ENCODE results near the gene INTS11.
"Not testable (repeated sequence)": the region's sequence is repeated elsewhere in the genome, so short reads cannot be mapped to it uniquely, and the experiment has no call there.

The INTS11 gene

DNA sequence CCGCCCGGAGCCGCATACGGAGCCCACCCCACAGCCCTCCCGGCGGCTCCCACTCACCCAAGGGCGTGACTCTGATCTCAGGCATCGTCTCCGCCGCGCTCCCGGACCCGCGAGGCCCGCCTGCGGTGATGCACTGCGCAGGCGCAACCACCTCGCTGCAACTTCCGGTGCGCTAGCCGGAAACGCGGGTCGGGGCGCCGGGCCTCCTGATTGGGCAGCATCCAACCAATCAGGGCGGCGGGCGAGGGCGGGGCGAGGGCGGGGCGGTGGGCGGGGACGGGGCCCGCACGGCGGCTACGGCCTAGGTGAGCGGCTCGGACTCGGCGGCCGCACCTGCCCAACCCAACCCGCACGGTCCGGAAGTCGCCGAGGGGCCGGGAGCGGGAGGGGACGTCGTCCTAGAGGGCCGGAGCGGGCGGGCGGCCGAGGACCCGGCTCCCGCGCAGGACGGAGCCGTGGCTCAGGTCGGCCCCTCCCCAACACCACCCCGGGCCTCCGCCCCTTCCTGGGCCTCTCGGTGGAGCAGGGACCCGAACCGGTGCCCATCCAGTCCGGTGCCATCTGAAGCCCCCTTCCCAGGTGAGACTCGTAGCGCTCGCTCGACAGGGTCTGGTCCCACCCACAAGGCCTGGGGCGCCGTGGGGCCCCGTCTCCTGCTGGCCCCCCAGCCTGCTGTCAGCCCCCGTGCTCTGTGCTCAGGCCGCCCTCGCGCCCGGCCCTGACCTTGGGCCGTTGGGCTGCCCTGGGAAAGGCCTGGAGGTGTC, at the start of gene INTS11, which contains the start of gene CPTP:
INTS11 (minus strand) TSS at position 137 of the 764 bp plus-strand sequence; CDS start at position 85, 52 bp downstream.
CPTP (plus strand) TSS at position 279 of the 764 bp plus-strand sequence. CDS start 2,109 bp downstream, outside the sequence.
- DNase-seq, result peak; percentile 93 to 95 (median 94)

DNA sequence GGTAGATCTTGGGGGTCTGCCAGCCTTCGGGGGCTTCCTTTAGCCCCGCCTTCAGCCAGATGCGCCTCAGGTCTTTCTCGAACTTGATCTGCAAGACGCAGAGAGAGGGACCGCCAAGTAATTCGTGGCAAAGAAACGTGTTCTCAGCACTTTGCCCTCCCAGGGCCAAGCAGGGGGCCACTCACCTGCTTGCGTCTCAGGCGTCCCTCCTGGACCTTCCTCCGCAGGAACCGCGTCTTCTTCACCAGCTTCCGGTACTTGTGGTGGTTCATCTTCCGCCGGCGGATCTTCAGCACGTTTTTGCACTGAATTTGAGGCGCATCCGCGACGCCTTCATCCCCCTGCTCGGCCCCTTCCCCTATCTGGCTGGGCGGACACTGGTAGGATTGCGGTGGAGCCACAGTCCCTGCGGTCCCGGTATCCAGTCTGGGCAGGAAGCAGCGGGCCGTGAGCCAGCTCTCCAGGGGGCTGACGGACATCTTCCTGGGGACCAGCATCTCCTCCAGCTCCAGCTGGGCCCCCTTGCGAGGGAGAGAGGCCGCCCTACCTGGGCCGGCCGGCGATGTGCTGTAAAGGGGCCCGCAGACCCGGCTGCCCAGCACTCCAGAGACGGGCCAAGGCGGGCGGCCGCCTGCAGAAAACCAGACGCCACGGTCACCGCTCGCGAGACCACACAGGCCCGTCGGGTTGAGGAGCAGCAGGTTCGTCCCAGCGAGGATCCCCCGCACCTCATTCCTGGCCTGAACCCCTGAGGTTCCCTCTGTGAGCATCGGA, 49.5 kb upstream of the INTS11 start:
- DNase-seq, result no peak

- DNase-seq, result no peak
Measured at GRCh38 chr1:1373051-1373814, 48.8 kb upstream of the INTS11 start.

DNA sequence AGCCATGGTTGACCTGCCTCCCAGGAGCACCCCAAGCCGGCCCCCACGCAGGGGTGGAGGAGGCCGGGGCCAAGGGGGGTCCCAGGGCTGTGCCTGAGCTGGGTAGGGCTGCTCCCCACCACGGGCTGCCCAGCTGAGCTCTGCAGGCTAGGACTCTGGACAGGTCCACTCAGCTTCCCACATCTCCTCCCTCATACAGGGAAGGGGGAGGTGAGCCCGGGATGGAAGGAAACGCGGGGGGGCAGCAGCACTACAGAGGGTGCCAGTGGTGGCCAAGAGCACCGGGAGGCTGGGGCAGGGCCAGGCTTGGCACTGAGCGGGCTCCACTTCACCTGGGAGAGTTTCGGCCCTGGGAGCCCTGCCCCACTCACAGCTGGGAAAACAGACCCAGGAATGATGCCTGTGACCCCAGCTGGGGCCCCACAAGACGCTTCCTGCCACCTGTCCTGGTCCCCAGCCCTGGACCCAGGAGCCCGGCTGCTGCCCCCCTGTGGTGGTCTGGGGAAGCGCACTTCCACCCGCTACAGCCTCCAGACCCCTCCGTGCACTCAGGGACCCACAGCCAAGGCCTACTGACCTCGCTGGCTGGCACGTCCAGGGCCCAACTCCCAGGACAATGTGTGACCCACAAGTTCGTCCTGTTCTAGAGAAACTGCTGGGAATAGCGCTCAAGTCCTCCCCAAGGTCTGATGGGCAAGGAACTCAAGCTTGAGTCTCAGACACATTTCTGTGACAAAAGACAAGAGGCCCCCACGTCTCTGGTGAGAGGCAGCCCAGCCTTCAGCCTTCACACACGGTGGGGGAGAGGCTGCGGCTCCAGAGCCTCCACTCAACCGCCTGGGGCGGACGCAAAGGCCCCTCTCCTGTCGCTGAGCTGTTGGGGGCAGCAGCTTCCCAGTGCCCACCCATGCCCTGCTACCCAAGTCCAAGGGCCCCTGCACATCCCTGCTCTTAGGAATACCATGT, 47.6 kb upstream of the INTS11 start:
- peak; percentile 59 to 75 (median 67) for DNase-seq

DNA sequence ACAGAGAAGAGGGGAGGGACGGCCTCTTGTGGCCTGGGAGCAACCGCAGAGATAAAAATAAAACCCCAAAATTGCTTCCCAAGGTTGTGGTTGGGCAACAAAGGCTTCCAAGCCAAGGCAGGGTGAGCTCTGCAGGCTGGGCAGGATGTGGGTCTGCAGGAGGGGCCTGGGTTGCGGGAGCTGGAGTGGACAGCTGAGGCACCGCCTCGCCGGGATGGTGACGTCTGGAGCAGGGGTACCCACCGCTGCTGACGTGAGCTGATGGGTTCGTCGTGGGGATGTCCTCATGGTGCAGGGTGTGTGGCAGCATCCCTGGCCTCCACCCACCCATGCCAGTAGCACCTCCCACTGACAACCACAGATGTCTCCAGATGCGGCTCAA, 46.9 kb upstream of the INTS11 start:
- DNase-seq, result no peak

GRCh38 chr1:1370771-1371300, 46.4 kb upstream of the INTS11 start:
- DNase-seq, result no peak

- not testable (repeated sequence) for DNase-seq
Measured at GRCh38 chr1:1370094-1370493, 45.6 kb upstream of the INTS11 start.

- DNase-seq, result no peak
Measured at GRCh38 chr1:1367315-1367714, 42.9 kb upstream of the INTS11 start.

DNA sequence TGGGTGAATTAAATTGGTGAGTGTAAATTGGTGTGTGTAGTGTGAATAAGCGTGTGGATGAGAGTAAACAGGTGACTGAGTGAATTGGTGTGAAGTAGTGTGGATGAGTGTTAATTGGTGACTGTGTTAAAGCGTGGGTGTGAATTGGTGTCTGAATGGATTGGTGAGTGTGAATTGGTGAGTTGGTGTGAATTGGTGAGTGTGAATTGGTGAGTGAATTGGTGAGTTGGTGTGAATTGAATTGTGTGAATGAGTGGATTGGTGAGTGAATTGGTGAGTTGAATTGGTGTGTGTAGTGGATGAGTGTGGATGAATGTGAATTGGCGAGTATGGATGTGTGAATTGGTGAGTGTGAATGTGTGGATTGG, 42.2 kb upstream of the INTS11 start:
- no peak for DNase-seq

DNA sequence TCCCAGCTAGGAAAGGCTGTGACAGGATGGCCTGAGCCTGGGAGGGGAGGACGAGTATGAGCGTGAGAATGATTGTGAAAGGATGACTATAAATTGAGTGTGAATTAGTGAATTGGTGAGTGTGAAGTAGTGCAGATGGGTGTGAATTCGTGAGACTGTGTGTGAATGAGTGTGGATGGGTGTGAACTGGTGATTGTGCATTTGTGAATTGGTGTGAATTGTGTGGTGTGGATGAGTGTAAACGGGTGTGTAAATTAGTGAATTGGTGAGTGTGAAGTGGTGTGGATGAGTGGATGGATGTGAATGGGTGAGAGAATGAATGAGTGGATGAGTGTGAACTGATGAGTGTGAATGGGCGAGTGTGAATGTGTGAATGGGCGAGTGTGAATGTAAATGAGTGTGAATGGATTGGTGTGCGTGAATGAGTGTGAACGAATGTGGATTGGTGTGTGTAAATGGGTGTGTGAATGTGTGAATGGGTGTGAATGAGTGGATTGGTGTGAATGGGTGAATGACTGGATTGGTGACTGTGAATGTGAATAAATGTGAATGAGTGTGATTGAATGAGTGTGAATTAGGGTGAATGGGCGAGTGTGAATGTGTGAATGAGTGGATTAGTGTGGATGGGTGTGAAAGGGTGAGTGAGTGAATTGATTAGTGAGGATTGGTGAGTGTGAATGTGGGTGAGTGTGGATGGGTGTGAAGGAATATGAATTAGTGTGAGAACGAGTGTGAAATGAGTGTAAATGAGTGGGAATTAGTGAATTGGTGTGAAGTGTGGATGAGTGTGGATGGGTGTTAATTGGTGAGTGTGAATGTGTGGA, 41.6 kb upstream of the INTS11 start:
- no peak for DNase-seq

DNA sequence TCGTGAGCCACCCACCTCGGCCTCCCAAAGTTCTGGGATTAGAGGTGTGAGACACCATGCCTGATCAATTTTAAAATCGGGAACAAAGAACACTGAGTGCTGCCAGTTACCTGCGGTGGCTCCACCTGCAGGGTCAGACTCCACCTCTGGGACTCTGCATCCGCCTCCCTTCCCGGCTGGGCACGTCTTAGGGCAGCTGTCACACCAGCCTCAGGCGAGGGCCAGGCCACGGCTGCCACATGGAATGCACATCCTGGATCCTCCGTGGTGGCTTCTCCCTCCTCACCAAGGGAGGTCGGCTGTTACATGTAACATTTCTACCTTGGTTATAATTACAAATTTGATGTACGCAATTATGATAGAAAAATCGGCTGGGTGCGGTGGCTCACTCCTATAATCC, 39.8 kb upstream of the INTS11 start:
- DNase-seq, result no peak

- DNase-seq, result no peak
Measured at GRCh38 chr1:1361982-1362423, 37.5 kb upstream of the INTS11 start.

DNA sequence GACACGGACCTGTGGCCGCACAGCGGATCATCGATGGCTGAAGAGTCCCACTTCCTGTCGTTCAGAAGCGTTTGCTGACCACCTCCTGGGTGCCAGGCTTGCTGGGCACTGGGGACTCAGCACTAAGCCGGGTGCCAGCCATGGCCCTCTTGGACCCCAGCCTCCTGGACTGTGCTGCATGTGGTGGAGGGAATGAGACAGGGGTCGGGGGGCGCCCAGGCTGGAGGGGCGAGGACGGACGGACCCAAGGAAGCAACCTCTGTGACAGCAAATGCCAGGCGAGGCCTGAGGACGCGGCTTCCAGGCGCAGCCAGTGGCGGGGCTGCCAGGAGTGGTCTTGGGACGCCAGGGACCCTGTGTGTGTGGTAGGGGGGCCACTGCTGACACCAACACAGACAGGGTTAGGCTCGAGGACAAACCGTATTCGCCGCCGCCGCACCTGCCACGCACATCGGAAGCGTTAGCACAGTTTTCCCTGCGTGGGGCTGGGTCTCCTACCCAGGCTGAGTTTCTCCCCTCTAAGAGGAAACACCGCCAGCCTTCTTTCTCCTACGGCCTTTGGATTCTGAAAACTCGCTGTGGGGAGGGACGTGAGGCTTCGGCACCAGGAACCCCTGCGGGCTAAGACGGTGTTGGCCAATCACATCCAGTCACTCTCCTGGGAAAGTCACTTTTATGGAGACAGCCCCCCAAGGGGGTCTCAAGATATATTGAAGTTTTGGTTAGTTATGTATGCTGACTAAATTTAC, 36.9 kb upstream of the INTS11 start:
- no peak for DNase-seq

DNA sequence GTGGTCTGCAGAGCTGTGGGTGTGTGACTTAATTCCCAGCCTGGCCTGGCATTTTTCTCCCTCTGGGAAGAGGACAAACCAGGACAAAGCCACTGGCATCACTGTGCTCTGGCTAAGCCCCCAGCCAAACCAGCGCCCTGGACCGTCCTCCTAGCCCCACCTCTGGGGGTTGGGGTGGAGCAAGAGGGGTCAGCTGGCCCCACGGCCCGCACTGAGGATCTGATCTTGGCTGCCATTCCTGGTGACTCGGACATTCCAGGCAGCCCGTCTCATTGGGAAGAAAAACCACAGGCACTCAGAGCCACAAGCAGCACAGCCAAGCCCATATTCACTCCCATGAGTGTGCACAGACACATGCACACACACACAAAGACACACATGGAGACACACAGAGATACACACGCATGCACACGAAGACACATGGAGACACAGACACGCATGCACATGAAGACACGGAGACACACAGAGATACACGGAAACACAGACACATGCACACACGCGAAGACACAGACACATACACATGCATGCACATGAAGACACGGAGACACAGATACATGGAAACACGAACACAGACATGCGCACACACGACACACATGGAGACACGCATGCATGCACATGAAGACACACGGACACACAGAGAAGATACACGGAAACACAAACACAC, 36.2 kb upstream of the INTS11 start:
- DNase-seq, result no peak

DNA sequence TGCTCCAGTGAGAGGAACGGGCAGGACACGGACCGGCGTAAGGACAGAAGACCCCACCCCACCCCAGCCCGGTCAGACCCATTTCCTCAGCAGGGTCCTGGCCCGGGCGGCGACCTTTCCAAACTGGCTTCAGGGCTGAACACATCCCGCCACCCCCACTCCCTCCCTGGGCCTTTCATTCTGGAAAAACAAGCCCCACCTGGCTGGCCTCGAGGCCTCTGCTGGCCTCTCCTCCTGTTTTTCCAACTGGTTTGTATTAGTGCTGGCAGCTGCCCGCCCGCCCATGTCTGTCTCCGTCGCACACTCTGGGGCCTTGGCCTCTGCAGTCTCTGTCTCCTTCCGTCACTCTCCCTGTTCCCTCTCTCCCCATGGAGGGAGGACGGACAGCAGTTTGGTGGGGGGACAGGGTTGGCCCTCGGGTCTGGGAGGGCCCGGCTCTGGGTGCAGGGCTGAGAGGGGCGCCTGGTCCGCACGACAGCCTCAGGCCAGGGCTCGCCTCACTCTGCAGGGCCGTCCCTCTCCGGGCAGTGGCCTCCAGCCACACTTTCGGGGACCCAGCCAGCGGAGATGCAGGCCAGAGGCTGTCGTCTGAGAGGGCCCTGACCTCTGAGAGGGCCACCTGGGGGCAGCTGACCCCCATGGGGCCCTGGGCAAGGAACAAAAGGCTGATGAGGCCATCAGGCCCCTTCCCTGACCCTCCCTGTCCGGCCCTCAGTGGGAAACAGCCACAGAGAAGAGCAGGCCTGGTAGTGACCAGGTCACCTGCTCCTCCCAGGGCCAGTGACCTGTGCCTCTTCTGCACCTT, 35.4 kb upstream of the INTS11 start:
- DNase-seq, result no peak

- no peak for DNase-seq
Measured at GRCh38 chr1:1359308-1359663, 34.8 kb upstream of the INTS11 start.

DNA sequence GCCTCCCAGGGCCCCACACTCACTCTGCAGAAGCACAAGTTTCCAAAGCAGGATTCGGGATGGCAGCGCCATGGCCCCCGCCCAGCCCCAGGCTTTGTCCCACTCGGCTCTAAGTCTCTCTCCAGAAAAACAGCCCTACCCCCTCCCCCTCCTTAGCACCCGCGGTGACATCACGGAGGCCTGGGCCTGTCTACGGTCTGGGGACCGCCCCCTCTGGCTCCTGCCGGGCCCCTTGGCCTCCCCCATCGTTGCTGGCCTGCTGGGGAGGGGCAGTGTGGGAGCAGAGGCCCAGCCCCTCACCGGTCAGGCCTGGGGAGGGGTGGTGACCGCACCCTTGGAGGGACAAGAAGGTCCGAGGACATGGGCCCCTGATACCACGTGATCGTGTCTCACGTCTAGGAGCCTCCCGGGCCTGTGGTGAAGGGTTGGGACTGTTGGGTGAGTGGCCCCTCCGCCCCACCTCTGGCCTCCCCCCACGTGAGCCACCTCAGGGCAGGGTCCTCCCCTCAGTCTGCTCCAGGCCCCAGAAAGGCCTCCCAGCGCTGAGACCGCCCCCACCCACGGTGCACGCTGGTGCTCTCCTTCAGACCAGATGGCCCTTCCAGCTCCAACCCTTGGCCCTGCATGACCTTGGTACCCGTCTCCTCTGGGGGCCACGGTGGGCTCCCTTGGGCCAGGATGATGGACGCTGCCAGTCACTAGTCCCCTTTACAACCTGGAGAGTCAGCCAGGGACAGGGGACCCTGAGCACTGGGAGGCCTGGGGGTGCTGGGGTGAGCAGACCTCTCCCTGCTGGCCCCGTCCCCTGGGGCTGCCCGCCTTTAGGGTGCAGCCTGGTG, 34.2 kb upstream of the INTS11 start, which contains the start of gene MXRA8:
MXRA8 (minus strand) TSS at position 123 of the 839 bp plus-strand sequence; CDS start at position 72, 51 bp downstream.
- no peak for DNase-seq
